Measurements from ENCODE around the gene DDX55. TPM values are rescaled to one million over a fixed set of nuclear protein-coding genes. Genes with fewer than 3 reads are reported as not detected.
A peak's percentile ranks its signal among the peaks of the same experiment; 100 is the strongest.

Gene DDX55
- 30.0 and 33.9 TPM in 2 replicates for total RNA-seq

DNA sequence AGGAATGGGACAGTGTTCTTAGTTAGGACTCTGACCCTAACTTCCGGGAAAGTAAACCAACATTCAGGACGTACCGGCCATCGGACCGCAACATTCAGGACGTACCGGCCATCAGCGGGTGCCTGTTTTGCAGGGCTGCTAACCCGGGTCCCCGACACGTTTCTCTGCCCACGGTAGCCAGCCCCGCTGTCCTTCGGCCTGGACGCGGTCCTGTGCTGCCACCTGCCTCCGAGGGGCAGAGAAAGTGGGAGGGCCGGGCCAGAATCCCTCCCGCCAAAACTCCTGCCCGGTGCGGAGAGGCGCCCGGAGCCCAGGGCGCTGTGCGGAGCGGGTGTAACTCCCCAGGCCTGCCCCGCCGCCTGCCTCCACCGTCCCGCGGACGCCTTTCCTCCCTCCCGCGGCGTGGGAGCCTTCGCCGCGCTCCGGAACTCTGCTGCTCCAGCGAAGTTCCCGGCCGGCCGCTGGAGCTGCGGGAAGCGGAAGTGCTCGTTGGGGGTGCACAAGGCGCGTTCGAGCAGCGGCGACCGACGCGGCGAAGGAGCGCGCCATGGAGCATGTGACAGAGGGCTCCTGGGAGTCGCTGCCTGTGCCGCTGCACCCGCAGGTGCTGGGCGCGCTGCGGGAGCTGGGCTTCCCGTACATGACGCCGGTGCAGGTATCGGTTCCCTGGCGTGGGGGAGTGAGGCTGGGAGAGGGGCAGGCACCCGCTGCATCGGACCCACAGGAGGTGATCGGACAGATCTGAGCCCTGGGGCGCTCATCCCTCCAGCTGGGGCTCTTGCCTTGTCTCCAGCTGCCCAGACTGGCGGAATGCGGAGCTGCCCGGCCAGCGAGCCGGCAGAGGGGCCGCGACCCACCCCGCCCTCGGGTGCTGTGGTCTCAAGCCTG, at the start of gene DDX55:
Gene DDX55, plus strand, starts transcription at position 498 of the 888 bp plus-strand sequence. Its CDS starts 50 bp downstream, at position 548.

GRCh38 chr12:123633379-123634141, 31.7 kb downstream of the DDX55 start, which contains the start of the genes EIF2B1 and GTF2H3:
Gene EIF2B1 (minus strand): TSS chr12:123633686. CDS start chr12:123633557, 129 bp downstream.
Gene GTF2H3 (plus strand): TSS chr12:123633829. CDS start chr12:123633860, 31 bp downstream.

Small RNA genes within 50 kb of the gene (small RNA-seq; reads per million reads assigned to genes)
- gene SNORA9B = 13.3 reads per million, percentile 94 among the genes with 10 or more reads in this experiment

Other genes with a start within 250 kb of the DDX55 start
- 54.9 and 57.4 TPM in 2 replicates for gene SBNO1, start 237.3 kb upstream of the DDX55 start, total RNA-seq
- 74.1 and 79.8 TPM in 2 replicates for gene KMT5A, start 218.0 kb upstream of the DDX55 start, total RNA-seq
- gene RILPL2, start 165.4 kb upstream of the DDX55 start, total RNA-seq = 5.0 and 5.1 TPM in 2 replicates
- gene SNRNP35, start 144.0 kb upstream of the DDX55 start, total RNA-seq = 12.4 and 15.6 TPM in 2 replicates
- gene RILPL1, start 68.4 kb upstream of the DDX55 start, total RNA-seq = 11.6 and 13.6 TPM in 2 replicates
- gene TMED2, start 17.5 kb upstream of the DDX55 start, total RNA-seq = 432 and 439 TPM in 2 replicates
- 44.9 and 55.7 TPM in 2 replicates for gene EIF2B1, start 31.6 kb downstream of the DDX55 start, total RNA-seq
- 56.9 and 84.6 TPM in 2 replicates for gene GTF2H3, start 31.7 kb downstream of the DDX55 start, total RNA-seq
- gene TCTN2, start 69.0 kb downstream of the DDX55 start, total RNA-seq = 11.6 and 17.9 TPM in 2 replicates
- gene ATP6V0A2, start 110.3 kb downstream of the DDX55 start, total RNA-seq = 28.7 and 35.1 TPM in 2 replicates
- gene DNAH10, start 160.2 kb downstream of the DDX55 start, total RNA-seq = under 0.01 and 0.07 TPM in 2 replicates

Measured in thoracic aorta endothelial cell (primary cell).